Endothelial cell of umbilical vein (primary cell): ENCODE results near the gene SMIM41. TPM values are rescaled to one million over a fixed set of nuclear protein-coding genes. Genes with fewer than 3 reads are reported as not detected.

ENCODE experiments used
- BruUV-seq: library from RNA; stranded (reverse); fragments of 400-500 nt; replicated peaks from 2 replicates; lab custom pipeline; 2021; lab: Mats Ljungman, UMichigan
- CTCF ChIA-PET: fragments of 300-600, 350-600 bp; sonication (Branson Sonifier 250); formaldehyde crosslinking; loops from one replicate; lab custom pipeline; 2021; ENCODE audit warnings: antibody characterized with exemption, inconsistent platforms; lab: Charles Lee
- POLR2A ChIA-PET: fragments of 300-600, 350-600 bp; sonication (Branson Sonifier 250); formaldehyde crosslinking; loops from one replicate; lab custom pipeline; 2021; ENCODE audit warnings: antibody characterized with exemption, inconsistent platforms; lab: Charles Lee
- DNase-seq: peaks from one replicate; pipeline ENCODE4 v3.0.0-alpha.2; 2011; ENCODE audit warnings: low read depth, low spot score
- FAIRE-seq: peaks from 2 replicates; lab custom pipeline; 2011; peaks lifted over from hg19 to GRCh38; lab: Jason Lieb, UNC
- H2AFZ ChIP-seq: 2 replicates; pipeline ENCODE4 v1.6.0; 2012; ENCODE audit warnings: low read depth, low read length, control low read depth, inconsistent platforms
- H3K27ac ChIP-seq: 2 replicates; pipeline ENCODE4 v1.5.1; 2011; ENCODE audit warnings: low read depth, mild to moderate bottlenecking, control low read depth, low read length, moderate library complexity; ENCODE audit not compliant: insufficient read depth
- H3K27me3 ChIP-seq, 2 experiments: 2 replicates each; pipeline versions ENCODE4 v1.6.0 to v1.6.1; 2011; ENCODE audit warnings: low read length in 2 of 2, mixed read lengths in 1 of 2; ENCODE audit not compliant: control insufficient read depth in 2 of 2, insufficient read depth in 2 of 2
- H3K36me3 ChIP-seq, 2 experiments: 2 replicates in 1 of 2; 3 replicates in 1 of 2; pipeline ENCODE4 v1.5.1; 2011; ENCODE audit warnings: low read length in 2 of 2, mild to moderate bottlenecking in 1 of 2, moderate library complexity in 1 of 2; ENCODE audit not compliant: control insufficient read depth in 2 of 2, insufficient read depth in 2 of 2; ENCODE audit errors: extremely low read depth in 1 of 2
- H3K4me1 ChIP-seq: 3 replicates; pipeline ENCODE4 v1.5.1; 2011; ENCODE audit warnings: mild to moderate bottlenecking, low read length; ENCODE audit not compliant: control insufficient read depth, insufficient read depth; ENCODE audit errors: extremely low read depth
- H3K4me2 ChIP-seq: 2 replicates; pipeline ENCODE4 v1.6.1; 2011; ENCODE audit warnings: low read length, control low read depth, mixed read lengths; ENCODE audit not compliant: insufficient read depth
- H3K4me3 ChIP-seq, 3 experiments: fragments of 200-600 bp in 1 of 3; sonication (generic), shearing (Covaris generic) in 1 of 3; replicated peaks in 1 of 3; 2 replicates each; pipeline ENCODE4 v1.5.1; 2011 to 2016; ENCODE audit warnings: control low read depth in 3 of 3, low read length in 3 of 3, mild to moderate bottlenecking in 2 of 3, inconsistent platforms in 1 of 3, low read depth in 1 of 3, moderate library complexity in 1 of 3; ENCODE audit not compliant: insufficient read depth in 1 of 3
- H3K79me2 ChIP-seq: 2 replicates; pipeline ENCODE4 v1.6.0; 2012; ENCODE audit warnings: low read length, inconsistent platforms; ENCODE audit not compliant: control insufficient read depth, insufficient read depth
- H3K9ac ChIP-seq: replicated peaks from 2 replicates; pipeline ENCODE3; 2011; ENCODE audit warnings: low read length, control low read depth; ENCODE audit not compliant: insufficient read depth; ENCODE audit errors: extremely low read depth
- H3K9me1 ChIP-seq: replicated peaks from 3 replicates; pipeline ENCODE4 v1.6.0; 2011; ENCODE audit warnings: mild to moderate bottlenecking, low read length; ENCODE audit not compliant: control insufficient read depth, insufficient read depth; ENCODE audit errors: extremely low read depth
- H3K9me3 ChIP-seq: replicated peaks from 2 replicates; pipeline ENCODE4 v1.5.1; 2012; ENCODE audit warnings: low read length, inconsistent platforms; ENCODE audit not compliant: control insufficient read depth, insufficient read depth
- H4K20me1 ChIP-seq: replicated peaks from 2 replicates; pipeline ENCODE3; 2011; ENCODE audit warnings: mild to moderate bottlenecking, low read length; ENCODE audit not compliant: control insufficient read depth, insufficient read depth; ENCODE audit errors: extremely low read depth
- EZH2 ChIP-seq: IDR thresholded peaks from 2 replicates; pipeline ENCODE4 v1.6.1; 2012; ENCODE audit warnings: borderline replicate concordance, low read depth, mild to moderate bottlenecking, moderate library complexity, low read length, inconsistent platforms; ENCODE audit not compliant: severe bottlenecking
- FOS ChIP-seq: IDR thresholded peaks from 2 replicates; pipeline ENCODE4 v1.6.1; 2011; ENCODE audit warnings: mild to moderate bottlenecking, low read length, moderate library complexity, borderline replicate concordance; ENCODE audit not compliant: insufficient read depth
- GATA2 ChIP-seq: IDR thresholded peaks from 2 replicates; pipeline ENCODE4 v1.7.0; 2011; ENCODE audit warnings: low read depth, mild to moderate bottlenecking, moderate library complexity, mixed read lengths, low read length; ENCODE audit not compliant: insufficient read length, insufficient read depth
- JUN ChIP-seq: IDR thresholded peaks from 2 replicates; pipeline ENCODE4 v1.6.1; 2011; ENCODE audit warnings: borderline replicate concordance, low read depth; ENCODE audit not compliant: insufficient read length, insufficient read depth
- MYC ChIP-seq: IDR thresholded peaks from one replicate; pipeline ENCODE4 v1.6.1; 2011; ENCODE audit warnings: mild to moderate bottlenecking, low read depth, low read length
- POLR2A ChIP-seq: IDR thresholded peaks from 2 replicates; pipeline ENCODE4 v1.6.1; 2012; ENCODE audit warnings: low read depth, mild to moderate bottlenecking, control low read depth, low read length
- POLR2AphosphoS5 ChIP-seq: IDR thresholded peaks from 2 replicates; pipeline ENCODE4 v1.6.1; 2012; ENCODE audit warnings: low read depth, mild to moderate bottlenecking, control low read depth, low read length, moderate library complexity; ENCODE audit not compliant: insufficient read depth
- dilution Hi-C: fragments of 300-500 bp; cut with MboI; formaldehyde crosslinking; loops from one replicate; pipeline ENCODE4 v1.15.0; 2019; ENCODE audit warnings: low sequenced_read_pairs; ENCODE audit not compliant: extremely low pct_ligation_motif_present
- intact Hi-C: fragments of 100-400 bp; cut with micrococcal nuclease; formaldehyde crosslinking; loops from one replicate; pipeline ENCODE4 v1.10.0; 2022
- polyA plus RNA-seq, 4 experiments: library from polyadenylated mRNA; depleted of rRNA in 3 of 4; stranded (reverse) in 3 of 4; unstranded in 1 of 4; fragments of >200 nt; gene quantifications; 2 replicates each; pipeline versions ENCODE4 v1.2.1 to v1.2.3, GENCODE V29; 2011 to 2012; ENCODE audit warnings: missing spikeins in 1 of 4
- total RNA-seq: library from RNA; stranded (reverse); gene quantifications from 2 replicates; pipeline ENCODE4 v1.2.3, GENCODE V29; 2021
- TF ChIP-seq, protein P1 (sequence below): IDR thresholded peaks from 2 replicates; pipeline ENCODE4 v1.6.1; 2011; ENCODE audit not compliant: insufficient read depth, insufficient read length
- TF ChIP-seq, protein P2 (sequence below), 2 donors: IDR thresholded peaks; 1 replicate in 1 of 2; 2 replicates in 1 of 2; pipeline ENCODE4 v1.5.1; 2011; ENCODE audit warnings: low read length in 2 of 2, mild to moderate bottlenecking in 2 of 2, moderate library complexity in 2 of 2, control low read depth in 1 of 2, inconsistent platforms in 1 of 2, low read depth in 1 of 2; ENCODE audit not compliant: insufficient read depth in 1 of 2; ENCODE audit errors: extremely low read depth in 1 of 2

The SMIM41 gene
- total and polyA plus RNA-seq, 2 donors (not counting 3 experiments of a cell fraction or from before 2014, with no cell fraction given): not detected

DNA sequence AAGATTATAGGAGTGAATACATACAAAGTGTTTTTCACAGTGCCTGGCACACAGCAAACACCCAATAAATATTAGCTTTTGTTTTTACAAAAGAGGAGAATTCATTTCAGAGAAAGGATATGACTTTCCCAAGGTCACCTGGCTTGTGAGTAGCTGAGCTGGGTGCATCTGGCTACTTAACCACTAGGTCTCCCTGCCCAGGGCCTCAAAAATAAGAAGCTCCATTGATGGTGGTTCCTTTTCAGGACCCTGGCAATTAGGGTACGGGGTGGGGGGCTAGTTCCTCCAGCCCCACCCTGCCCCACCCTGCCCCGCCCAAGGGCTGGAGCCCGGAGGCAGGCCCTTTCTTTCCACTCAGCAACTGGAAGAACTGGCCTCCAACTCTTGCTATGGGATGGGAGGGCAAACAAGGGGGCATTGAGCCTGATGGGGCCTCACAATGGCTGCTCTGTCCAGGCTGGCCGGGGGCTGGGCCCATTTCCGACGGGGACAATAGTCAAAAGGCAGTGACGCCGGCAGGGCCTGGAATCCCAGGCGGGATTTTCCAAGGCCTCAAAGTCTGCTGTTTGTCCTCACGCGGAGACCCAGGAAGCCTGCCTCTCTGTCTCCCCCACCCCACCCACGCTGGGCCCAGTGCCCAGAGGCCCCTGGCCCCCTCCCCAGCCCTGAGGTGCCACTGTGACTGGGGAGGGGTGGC lies 17.9 kb upstream of the SMIM41 start:
- no peak overlapping the region for H3K9ac ChIP-seq
- ChIA-PET CTCF (interaction anchor here (0.7 to 4.8 kb wide), 8 partner anchors 10 to 44 kb away, joined by 3 to 46 read pairs (median 4); partner anchors contain the start of gene NR4A1), POLR2A (no interaction called here)
- no peak overlapping the region for H3K4me2 ChIP-seq
- H2AFZ ChIP-seq: no peak overlapping the region
- H3K36me3 ChIP-seq: no peaks in the 10 kb centered on the region
- H4K20me1 ChIP-seq: no peaks in the 10 kb centered on the region
- H3K27ac ChIP-seq: no peak overlapping the region
- H3K9me1 ChIP-seq: no peaks in the 10 kb centered on the region
- dilution Hi-C loops (no loop called here), intact Hi-C loops (no loop called here)
- TF ChIP-seq MYC (no peak), POLR2AphosphoS5 (no peak), FOS (no peak), EZH2 (no peak), JUN (no peak), POLR2A (no peak), GATA2 (no peak)
- TF ChIP-seq, protein P1, sequence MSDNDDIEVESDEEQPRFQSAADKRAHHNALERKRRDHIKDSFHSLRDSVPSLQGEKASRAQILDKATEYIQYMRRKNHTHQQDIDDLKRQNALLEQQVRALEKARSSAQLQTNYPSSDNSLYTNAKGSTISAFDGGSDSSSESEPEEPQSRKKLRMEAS: no peak
- TF ChIP-seq, protein P2, sequence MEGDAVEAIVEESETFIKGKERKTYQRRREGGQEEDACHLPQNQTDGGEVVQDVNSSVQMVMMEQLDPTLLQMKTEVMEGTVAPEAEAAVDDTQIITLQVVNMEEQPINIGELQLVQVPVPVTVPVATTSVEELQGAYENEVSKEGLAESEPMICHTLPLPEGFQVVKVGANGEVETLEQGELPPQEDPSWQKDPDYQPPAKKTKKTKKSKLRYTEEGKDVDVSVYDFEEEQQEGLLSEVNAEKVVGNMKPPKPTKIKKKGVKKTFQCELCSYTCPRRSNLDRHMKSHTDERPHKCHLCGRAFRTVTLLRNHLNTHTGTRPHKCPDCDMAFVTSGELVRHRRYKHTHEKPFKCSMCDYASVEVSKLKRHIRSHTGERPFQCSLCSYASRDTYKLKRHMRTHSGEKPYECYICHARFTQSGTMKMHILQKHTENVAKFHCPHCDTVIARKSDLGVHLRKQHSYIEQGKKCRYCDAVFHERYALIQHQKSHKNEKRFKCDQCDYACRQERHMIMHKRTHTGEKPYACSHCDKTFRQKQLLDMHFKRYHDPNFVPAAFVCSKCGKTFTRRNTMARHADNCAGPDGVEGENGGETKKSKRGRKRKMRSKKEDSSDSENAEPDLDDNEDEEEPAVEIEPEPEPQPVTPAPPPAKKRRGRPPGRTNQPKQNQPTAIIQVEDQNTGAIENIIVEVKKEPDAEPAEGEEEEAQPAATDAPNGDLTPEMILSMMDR (IDR thresholded peaks at IDR 0.05; ENCODE audit: extremely low read depth in 1 of 2, insufficient read depth in 1 of 2, low read depth in 1 of 2, low read length in 2 of 2): no peak
- H3K4me1 ChIP-seq: peaks cover 7% of the 10 kb centered on the region
- H3K79me2 ChIP-seq: no peaks in the 10 kb centered on the region
- no TSS peak for BruUV-seq
- no peak overlapping the region for H3K4me3 ChIP-seq
- DNase-seq: no peak
- no peaks in the 10 kb centered on the region for H3K9me3 ChIP-seq
- H3K27me3 ChIP-seq: no peaks in the 10 kb centered on the region
- no peak for FAIRE-seq
